Activated naive CD4-positive, alpha-beta T cell treated with Interleukin-2 at 50 U/mL for 16 hours (primary cell): ENCODE measurements around the gene LGR4.
"Not testable (repeated sequence)": the region's sequence is repeated elsewhere in the genome, so short reads cannot be mapped to it uniquely, and the experiment has no call there.

ENCODE experiments used
- DNase-seq: peaks from one replicate; pipeline ENCODE4 v3.0.0-alpha.2; 2020

LGR4 gene, protein sequence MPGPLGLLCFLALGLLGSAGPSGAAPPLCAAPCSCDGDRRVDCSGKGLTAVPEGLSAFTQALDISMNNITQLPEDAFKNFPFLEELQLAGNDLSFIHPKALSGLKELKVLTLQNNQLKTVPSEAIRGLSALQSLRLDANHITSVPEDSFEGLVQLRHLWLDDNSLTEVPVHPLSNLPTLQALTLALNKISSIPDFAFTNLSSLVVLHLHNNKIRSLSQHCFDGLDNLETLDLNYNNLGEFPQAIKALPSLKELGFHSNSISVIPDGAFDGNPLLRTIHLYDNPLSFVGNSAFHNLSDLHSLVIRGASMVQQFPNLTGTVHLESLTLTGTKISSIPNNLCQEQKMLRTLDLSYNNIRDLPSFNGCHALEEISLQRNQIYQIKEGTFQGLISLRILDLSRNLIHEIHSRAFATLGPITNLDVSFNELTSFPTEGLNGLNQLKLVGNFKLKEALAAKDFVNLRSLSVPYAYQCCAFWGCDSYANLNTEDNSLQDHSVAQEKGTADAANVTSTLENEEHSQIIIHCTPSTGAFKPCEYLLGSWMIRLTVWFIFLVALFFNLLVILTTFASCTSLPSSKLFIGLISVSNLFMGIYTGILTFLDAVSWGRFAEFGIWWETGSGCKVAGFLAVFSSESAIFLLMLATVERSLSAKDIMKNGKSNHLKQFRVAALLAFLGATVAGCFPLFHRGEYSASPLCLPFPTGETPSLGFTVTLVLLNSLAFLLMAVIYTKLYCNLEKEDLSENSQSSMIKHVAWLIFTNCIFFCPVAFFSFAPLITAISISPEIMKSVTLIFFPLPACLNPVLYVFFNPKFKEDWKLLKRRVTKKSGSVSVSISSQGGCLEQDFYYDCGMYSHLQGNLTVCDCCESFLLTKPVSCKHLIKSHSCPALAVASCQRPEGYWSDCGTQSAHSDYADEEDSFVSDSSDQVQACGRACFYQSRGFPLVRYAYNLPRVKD

DNA sequence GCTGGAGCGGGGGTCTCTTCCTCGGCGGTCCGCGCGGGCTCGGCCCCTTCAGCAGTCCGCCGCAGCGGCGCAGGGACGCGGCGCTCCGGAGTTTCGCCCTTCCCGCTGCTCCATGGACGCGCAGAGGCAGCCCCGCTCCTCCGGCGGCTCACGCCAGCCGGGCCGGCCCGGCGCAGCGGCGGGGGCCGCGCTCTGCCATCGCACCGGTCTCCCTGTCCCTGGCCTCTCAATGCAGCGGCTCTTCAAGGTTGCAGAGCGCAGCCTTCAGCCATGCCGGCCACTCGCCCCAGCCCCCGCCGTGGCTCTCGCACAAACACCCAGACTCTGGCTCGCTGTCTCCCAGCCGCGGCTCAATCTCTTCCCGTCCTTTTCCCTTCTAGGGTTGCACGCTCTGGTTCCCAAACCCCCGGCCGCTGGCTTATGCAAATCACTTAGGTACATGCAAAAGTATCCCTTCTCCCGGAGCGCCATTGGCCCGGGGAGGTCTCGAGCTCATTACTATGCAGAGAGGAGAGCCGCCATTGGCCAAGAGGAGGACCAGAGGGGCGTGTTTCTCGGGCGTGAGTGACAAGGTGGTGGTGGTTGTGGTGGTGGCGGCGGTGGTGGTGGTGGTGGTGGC lies at the start of gene LGR4:
LGR4 (minus strand) TSS at position 393 of the 619 bp plus-strand sequence. CDS start 488 bp downstream, outside the sequence.
- DNase-seq: peak; percentile 73

- no peak for DNase-seq
Observed at GRCh38 chr11:27520226-27520625, 47.6 kb upstream of the LGR4 start.

GRCh38 chr11:27518518-27518917 lies 45.9 kb upstream of the LGR4 start:
- no peak for DNase-seq

DNA sequence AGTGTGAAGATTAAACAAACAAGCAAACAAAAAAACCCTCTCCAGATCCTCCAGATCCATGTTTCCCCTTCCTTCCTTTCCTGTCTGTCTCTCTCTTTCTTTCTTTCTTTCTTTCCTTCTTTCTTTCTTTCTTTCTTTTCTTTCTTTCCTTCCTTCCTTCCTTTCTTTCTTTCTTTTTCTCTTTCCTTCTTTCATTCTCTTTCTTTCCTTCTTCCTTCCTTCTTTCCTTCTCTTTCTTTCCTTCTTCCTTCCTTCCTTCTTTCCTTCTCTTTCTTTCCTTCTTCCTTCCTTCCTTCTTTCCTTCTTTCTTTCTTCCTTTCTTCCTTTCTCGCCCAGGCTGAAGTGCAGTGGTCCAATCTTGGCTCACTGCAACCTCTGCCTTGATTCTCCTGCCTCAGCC lies 44.9 kb upstream of the LGR4 start:
- not testable (repeated sequence) for DNase-seq

DNA sequence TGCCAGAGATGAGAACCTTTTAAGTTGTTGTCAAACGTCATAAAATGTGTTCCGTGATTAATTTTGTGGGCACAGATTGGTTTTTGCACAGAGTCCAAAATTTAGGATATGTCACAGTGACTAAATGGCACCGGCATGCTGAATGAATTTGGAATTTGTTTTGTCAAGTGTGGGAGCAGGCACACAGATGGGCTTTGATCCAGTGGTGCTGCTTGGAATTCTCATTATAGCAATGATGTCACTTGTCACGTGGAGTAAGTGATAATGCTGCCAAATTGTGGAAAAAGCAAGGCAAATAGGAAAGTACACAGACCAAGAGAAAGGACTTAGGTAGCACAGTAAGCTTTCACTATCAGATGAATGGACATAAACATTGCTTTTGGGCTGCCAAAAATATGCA lies 42.0 kb upstream of the LGR4 start:
- no peak for DNase-seq

- DNase-seq: no peak
Observed at GRCh38 chr11:27514076-27514475, 41.5 kb upstream of the LGR4 start.

- DNase-seq: no peak
Observed at GRCh38 chr11:27513389-27513788, 40.8 kb upstream of the LGR4 start.

- no peak for DNase-seq
Observed at GRCh38 chr11:27512238-27512637, 39.6 kb upstream of the LGR4 start.

DNA sequence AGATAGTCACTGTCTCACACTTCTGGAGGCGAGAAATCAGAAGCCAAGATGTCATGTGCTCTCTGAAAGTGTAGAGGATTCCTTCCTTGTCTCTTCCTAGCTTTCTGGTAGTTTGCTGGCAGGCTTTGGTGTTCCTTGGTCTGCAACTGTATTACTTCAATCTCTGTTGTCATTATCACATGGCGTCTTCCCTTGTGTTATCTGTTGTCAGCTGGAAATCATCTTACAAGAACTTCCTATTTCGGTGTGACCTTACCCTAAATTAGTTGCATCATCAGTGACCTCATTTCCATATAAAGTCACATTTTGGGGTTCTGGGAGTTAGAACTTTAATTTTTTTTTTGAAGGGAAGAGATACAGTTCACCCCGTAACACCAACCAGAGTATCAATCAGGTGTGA lies 37.3 kb upstream of the LGR4 start:
- DNase-seq: no peak

GRCh38 chr11:27507557-27508322 lies 35.1 kb upstream of the LGR4 start:
- DNase-seq: no peak

DNA sequence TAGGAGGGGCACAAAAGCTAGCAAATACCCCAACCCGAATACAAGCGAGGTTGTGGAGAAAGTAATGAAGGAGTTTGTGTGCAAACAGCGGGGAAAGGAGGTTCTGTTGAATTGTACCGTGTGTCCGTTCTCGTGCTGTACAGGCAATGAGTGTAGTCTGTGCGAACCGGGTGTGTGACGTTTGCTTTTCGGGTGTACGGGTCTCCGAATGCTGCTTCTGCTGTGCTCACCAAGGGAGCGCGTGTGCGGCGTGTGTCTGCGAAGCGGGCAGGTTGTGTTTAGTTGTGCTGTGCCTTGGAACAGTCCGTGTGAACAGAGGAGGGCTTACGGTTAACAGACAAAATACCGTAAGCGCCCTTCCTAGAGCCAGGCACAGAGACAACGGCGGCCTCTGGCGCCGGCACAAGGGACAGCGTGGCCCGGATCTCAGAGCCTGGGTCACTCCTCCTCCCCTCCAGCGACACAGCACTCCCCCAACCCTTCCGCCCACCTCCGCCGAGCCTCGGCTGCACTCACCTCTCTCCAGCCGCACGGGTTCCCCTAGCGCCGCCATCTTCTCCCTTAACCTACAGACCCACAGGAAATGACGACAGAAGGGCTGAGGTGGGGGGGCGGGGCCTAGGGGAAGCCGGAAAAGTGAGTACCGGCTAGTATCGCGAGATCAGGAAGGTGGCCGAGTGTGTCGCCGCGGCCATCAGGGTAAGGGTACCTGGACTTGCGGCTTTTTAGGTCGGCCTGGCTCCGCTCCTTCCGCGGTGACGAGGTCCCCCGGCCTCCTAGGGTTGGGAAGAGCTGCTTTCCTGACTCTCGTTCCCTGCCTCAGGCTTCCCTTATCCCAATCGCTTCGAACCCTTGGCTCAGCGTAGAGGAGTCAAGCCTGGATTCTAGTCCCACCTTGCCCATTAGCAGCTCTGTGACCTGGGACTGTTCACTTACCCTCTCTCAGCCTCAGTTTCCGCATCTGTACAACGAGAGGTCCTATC lies 33.9 kb upstream of the LGR4 start, which contains the start of gene LIN7C:
LIN7C (minus strand) TSS at position 570 of the 983 bp plus-strand sequence; CDS start at position 553, 17 bp downstream.
- peak; percentile 95 for DNase-seq

- DNase-seq: no peak
Observed at GRCh38 chr11:27505781-27506180, 33.2 kb upstream of the LGR4 start.

- no peak for DNase-seq
Observed at GRCh38 chr11:27504205-27504604, 31.6 kb upstream of the LGR4 start.

DNA sequence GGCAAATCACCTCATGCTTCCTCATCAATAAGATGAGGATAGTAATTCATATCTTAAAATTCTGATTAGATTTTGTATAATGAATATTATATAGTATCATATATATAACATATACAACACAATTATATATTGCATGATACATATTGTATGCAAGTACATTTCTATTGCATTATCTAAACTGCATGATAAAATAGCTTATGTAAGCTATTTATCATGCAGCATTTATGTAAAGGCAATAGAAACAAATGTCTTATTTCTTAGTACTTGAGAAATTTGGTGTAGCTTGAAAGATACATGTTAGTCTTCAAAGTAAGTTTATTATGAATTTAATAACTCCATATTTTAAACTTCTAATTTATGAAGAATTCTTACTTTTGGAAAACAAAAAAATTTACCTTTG lies 28.5 kb upstream of the LGR4 start:
- no peak for DNase-seq

DNA sequence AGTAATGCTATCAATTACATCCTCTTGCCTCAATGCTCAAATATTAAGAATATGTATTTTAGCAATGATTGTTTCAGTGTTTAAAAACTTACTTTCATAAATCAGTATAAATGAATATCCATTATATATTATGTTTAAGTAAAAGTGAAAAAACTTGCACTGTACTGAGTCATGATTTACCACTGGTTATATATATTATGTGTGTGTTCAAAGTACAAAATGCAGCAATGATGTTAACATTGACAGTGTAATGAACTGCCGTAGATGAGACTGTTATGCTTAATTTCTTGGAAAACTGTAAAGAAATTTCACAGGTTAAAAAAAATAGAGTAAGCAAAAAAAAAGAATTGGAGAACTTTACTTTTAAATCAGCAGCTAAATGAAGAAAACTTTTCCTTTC lies 25.3 kb upstream of the LGR4 start:
- DNase-seq: no peak

- DNase-seq: no peak
Observed at GRCh38 chr11:27497284-27497866, 24.8 kb upstream of the LGR4 start.

GRCh38 chr11:27496461-27496860 lies 23.9 kb upstream of the LGR4 start:
- DNase-seq: no peak

DNA sequence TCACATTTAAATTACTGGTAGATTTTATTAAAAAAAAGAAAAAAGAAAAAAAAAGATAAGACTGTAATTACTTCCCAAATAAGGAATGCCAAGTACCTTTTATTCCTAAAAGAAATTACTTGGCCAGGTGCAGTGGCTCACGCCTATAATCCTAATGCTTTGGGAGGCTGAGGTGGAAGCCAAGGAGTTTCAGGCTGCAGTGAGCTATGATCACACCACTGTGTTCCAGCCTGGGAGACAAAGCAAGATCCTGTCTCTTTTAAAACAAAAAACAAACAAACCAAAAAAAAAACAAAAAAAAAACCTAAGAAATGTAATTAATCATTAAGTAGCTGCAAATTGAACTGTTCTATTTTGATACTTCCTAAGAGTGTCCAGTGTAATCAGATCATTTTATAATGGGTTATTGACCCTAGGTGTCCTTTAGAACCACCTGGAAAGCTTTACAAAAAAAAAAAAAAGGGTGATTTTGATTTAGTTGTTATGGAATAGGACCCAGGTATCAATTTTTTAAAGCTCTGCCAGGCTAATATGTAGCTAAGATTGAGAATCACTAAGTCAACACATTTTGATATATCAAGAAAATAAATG lies 23.2 kb upstream of the LGR4 start:
- DNase-seq: no peak

DNA sequence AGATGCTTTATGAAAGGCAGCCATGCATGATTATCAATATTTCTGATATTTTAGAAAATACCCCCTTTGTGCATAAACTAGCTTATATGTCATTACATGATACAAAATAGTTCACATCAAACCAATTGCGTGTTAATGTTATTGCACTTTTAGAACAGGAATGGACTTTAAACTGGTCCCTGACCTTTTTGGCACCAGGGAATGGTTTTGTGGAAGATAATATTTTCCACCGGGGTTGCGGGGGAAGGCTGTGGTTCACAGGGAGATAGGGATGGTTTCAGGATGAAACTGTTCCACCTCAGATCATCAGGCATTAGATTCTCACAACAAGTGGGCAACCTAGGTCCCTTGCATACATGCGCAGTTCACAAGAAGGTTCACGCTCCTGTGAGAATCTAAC lies 16.5 kb upstream of the LGR4 start:
- no peak for DNase-seq

DNA sequence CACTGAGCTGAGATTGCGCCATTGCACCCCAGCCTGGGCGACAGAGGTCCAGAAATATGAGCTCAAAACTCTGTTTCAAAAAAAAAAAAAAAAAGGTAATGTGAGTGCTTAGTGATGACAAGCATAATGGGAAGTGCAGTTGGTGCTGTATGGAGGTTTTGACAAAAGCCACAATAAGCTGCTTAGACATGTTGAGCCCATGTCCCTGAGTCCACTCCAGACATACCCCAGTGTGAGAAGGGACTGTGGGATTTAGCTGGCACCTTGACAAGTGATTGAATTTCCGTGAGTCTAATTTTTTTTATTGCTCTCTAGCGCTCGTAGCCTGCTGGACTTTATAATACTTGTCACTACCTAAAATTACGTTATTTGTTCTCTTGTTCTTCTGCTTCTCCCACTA lies 15.1 kb upstream of the LGR4 start:
- DNase-seq: no peak
